VCaP (cell line): ENCODE results near the gene TMPRSS15.

Experiments
- H3K27ac ChIP-seq: fragments of 450-650 bp; 2 replicates; pipeline ENCODE4 v1.5.1; 2017
- TF ChIP-seq, protein P1 (sequence below): fragments of 450-650 bp; conservative IDR thresholded peaks from 2 replicates; pipeline ENCODE4 v1.5.1; 2017; ENCODE audit warnings: mild to moderate bottlenecking, moderate library complexity

Gene TMPRSS15

DNA sequence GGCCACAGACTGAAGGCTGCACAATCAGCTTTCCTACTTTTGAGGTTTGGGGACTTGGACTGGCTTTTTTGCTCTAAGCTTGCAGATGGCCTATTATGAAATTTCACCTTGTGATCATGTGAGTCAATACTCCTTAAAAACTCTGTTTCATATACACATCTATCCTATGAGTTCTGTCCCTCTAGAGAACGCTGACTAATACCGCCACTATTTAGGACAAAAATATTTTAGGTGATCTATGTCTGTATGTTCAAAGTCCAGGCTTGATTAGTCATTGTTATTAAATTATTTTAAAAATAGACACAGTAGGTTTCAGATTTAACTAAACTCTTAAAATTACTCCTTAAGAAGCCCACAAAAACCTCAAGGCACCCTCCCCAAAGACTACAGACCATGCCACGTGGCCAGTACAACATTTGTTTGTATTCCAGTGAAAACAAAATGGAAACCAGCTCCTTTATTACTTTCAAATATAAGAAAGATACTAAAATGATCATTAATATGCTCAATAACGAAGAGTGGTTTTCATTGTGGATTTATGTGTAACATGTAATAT lies 63.1 kb downstream of the TMPRSS15 start:
- no peak overlapping the region for H3K27ac ChIP-seq
- TF ChIP-seq, protein P1, sequence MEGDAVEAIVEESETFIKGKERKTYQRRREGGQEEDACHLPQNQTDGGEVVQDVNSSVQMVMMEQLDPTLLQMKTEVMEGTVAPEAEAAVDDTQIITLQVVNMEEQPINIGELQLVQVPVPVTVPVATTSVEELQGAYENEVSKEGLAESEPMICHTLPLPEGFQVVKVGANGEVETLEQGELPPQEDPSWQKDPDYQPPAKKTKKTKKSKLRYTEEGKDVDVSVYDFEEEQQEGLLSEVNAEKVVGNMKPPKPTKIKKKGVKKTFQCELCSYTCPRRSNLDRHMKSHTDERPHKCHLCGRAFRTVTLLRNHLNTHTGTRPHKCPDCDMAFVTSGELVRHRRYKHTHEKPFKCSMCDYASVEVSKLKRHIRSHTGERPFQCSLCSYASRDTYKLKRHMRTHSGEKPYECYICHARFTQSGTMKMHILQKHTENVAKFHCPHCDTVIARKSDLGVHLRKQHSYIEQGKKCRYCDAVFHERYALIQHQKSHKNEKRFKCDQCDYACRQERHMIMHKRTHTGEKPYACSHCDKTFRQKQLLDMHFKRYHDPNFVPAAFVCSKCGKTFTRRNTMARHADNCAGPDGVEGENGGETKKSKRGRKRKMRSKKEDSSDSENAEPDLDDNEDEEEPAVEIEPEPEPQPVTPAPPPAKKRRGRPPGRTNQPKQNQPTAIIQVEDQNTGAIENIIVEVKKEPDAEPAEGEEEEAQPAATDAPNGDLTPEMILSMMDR, result no peak

DNA sequence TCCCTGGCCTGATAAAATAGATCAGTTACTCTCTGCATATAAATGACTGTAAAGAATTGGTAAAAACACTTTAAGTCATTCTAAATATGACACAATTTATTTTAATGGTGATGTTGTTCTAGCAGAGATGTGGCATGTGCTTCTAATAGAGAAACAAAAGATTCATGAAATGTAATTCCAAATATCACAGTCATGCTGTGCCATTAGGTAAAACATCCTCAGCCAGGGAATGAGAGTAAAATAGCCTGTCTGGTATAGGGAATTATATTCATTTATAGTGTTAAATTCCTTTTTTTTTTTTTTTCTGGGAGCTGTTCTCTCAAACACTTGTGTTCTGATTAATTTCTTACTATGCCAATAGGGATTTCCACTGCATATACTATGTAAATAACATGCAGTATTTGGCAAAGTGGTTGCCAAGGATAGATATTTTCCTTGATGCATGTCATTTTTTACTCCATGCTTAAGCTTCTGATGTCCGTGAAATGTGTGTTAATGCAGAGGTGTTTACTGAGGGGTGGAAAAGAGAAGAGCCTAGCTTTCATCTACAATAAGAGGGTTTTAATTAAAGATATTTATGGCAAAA lies 67.8 kb downstream of the TMPRSS15 start:
- H3K27ac ChIP-seq, result no peak overlapping the region
- TF ChIP-seq, protein P1, result no peak

DNA sequence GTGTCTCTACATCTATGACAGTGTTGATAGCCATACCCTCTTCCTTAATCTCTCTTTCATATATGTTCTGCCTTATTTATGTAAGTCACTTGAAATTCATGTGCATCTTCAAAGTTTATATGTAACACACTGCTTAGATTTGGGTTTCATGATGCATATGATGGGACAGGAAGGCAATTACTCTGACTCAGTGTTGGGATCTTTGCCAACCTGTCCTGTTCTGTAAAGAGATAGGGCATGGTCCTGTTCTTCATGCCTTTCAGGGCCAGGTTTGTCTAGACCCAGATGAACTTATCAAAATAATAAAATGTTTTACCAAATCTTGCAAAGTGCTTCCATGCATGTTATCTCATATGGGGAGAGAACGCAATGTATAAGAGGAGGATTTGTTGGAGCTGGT lies 69.5 kb downstream of the TMPRSS15 start:
- H3K27ac ChIP-seq, result no peak overlapping the region
- TF ChIP-seq, protein P1, result no peak

- no peak overlapping the region for H3K27ac ChIP-seq
- TF ChIP-seq, protein P1, result no peak
These were observed 85.4 kb downstream of the TMPRSS15 start for GRCh38 chr21:18318156-18318555.

GRCh38 chr21:18298228-18298627 lies 105.4 kb downstream of the TMPRSS15 start:
- no peak overlapping the region for H3K27ac ChIP-seq
- TF ChIP-seq, protein P1, result no peak

DNA sequence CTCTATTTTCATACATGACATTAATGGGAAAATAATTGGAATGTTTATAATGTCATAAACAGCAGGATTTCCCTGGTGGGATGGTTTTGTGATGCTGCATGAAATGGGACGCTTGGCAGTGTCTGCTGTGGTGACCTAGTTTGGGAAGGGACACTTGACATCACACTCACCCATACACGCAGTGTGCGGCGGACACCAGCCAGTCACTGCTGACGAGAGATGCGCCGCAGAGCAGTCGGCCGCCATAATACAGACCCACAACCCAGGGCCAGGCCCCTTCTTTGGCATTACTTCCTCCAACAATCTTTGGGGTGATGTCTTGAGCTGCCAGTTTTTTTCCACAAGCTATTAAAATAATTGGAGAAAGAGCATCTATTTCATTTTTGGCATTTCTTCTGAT lies 109.5 kb downstream of the TMPRSS15 start:
- TF ChIP-seq, protein P1, result no peak
- no peak overlapping the region for H3K27ac ChIP-seq

DNA sequence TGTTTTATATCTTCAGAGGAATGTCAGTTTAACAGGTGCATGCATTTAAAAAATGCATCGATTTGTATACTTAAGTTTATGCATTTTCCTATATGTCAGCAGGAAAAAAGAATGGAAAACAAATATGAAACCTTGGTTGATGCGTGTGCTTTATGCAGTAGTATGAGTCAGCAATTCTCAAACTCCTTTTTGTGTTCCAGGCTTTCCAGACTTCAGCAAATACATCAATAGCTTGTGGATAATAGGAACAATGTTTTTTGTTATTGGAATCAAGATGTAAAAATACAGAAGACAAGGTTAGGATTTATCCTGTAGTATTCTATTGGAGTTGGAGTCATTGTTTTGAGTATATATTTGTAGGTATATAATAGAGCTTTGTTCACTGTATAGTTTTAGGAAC lies 113.7 kb downstream of the TMPRSS15 start:
- no peak overlapping the region for H3K27ac ChIP-seq
- TF ChIP-seq, protein P1, result no peak
